Inflammatory macrophage treated with lipopolysaccharide for 1 hour (primary cell): ENCODE results near the gene SRSF9.
A peak's percentile ranks its signal among the peaks of the same experiment; 100 is the strongest.
"Not testable (repeated sequence)": the region's sequence is repeated elsewhere in the genome, so short reads cannot be mapped to it uniquely, and the experiment has no call there.

Experiments used
- DNase-seq, 2 donors: peaks; one replicate each; pipeline ENCODE4 v3.0.0-alpha.2; 2020 to 2022

SRSF9 gene

DNA sequence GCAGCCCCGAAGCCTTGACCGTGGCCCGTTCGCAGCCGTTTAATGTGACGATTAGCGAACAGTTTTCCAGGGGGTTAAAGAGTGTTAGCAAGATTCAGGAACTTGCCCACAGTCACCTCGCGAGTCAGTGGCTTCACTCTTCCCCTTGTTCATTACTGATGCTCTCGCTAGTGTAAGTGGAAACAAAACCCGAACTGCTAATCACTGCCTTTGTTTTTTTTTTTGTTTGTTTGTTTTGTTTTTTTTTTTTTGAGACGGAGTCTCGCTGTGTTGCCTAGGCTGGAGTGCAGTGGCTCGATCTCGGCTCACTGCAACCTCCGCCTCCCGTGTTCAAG is 22.7 kb downstream of the SRSF9 start:
- not testable (repeated sequence) for DNase-seq

DNA sequence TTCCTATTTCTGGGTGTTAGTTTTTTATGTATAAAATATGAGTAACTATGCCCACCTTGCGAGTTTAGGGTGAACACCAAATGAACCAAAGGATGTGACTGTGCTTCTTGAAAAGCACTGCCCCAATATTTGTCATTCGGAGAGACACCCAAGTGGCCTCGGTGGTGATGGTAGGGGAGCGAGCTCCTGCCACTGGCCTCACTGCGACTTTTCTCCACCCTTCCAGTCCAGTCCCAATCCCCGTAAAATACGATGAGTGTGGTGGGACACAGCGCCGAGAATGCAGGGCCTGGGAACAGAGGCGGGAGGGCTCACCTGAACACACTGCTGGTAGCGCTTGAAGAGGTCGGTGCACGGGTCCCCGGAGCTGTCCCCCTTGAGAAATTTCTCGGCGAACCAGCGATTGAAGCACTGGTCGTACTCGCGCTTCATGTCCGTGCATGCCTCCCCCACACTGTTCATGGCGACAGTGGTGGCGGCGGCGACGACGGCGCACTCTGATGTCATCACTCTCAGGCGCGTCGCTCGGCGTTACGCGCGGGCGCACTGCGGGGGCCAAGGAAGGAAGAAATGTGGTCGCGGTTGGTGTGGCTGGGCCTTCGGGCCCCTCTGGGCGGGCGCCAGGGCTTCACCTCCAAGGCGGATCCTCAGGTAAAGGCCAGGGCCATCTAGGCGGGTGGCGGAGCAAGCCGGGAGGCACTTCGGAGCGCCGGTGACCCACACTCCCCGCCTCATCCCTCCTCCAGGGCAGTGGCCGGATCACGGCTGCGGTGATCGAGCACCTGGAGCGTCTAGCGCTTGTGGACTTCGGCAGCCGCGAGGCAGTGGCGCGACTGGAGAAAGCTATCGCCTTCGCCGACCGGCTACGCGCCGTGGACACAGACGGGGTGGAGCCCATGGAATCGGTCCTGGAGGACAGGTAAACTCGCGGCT is 23.4 kb downstream of the SRSF9 start, which contains the start of the genes GATC and TRIAP1:
GATC (plus strand) TSS at position 534 of the 933 bp plus-strand sequence; CDS start at position 571, 37 bp downstream.
TRIAP1 (minus strand) TSS at position 474 of the 933 bp plus-strand sequence; CDS start at position 462, 12 bp downstream.
- DNase-seq: peak; percentile 73 to 94

DNA sequence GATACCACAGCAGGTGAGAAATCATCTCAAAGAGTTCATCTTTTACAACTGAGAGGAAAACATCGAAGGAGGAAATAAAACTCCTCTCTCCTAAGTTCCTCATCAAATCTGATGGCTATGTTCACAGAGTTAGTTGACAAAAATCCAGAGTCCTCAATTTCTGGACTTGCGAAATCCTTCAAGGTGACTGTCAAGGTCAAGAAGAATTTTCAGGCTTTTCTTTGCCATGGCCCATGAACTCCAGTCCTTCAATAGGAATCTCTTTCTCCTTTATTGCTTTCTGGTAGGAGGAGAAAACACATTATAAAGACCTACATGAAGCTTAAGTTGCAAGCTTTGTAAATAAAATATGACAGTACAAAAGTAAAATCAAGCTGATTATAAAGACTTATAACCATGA is 24.9 kb downstream of the SRSF9 start:
- no peak for DNase-seq

DNA sequence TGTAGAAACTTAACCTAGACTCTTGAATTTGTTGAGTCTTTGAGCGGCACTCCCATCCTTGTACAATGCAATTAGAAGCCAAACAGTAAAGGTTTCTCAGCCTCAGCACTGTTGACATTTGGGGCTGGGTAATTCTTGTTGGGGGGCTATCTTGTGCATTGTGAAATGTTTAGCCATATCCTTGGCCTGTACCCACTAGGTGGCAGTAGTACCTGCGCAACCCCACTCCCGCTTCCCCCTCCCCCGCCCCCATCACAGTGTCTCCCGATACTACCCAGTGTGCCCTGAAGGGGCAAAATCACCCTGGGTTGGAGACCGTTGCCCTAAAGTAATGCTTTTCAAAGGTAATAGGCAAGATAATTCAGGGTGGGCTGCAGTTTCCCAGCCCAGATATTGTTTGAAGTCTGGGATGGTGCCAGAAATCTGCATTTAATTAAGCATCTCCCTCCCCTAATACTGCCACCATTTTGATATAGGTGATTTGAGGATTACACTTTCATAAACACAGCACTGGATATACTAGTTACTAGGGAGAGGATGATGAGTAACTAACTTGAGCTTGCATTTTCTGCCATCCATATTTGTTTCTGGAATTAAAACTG is 29.8 kb downstream of the SRSF9 start:
- peak; percentile 37 to 61 for DNase-seq

DNA sequence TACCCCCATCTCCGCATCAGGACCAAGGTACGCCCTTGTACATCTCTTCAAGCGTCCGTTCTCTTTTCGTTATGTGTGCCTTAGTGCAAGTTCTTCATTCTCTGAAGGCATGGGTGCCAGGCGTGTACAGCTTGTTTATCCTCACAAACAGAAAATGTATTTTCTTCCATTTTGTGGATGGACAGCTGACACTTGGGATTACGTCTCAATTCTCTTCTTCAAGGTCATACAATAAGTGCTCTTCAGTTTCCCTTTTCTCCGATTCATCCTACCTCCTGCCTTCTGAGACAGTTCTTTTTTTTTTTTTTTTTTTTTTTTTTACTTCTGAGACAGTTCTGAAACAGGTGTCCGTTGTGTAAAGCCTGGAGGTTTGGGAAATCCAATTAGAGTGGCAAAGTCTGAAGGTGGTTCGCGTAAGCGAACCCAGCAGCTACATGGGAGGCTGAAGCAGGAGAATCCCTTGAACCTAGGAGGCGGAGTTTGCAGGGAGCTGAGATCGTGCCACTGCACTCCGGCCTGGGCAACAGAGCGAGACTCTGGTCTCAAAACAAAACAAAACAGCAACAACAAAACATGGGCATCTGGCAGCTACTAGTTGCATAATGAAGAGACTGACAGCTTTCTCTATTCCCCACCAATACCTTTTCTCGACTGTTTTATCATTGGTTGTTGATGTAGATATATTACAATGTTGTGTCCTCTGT is 30.9 kb downstream of the SRSF9 start:
- DNase-seq: no peak

GRCh38 chr12:120437735-120438494 is 31.6 kb downstream of the SRSF9 start, which contains the start of gene COX6A1:
TSS of gene COX6A1 (plus strand) at chr12:120438113. CDS start at chr12:120438127, 14 bp downstream.
- peak; percentile 97 to 98 for DNase-seq

DNA sequence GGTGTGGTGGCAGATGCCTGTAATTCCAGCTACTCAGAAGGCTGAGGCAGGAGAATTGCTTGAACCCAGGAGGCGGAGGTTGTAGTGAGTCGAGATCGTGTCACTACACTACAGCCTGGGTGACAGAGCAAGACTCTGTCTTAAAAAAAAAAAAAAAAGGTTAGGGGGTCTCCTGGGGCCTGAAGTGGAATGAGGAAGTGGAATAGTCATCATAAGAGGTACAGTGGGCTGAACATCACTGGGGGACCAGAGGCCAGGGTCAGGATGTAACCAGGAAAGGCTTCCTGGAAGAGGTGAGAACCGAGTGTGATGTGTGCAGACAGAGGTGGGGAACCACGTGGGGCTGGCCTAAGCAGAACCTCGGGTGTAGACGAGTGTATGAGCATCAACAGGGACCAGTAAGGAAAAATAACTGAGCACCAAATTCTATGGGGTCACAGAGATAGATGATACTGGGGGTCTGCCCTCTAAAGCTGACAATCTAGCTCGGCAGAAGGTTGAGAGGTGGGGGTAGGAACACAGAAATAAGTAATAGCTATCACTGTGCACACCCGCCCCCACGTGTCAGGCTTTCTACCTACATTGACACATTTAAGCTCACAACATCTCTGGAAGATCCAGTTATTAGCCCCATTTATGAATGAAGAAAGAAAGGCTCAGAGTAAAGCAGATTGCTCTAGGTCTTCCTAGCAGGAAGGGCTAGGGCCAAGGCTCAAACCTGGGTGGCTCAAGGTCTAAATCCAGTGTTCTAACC is 36.6 kb downstream of the SRSF9 start:
- DNase-seq: no peak

DNA sequence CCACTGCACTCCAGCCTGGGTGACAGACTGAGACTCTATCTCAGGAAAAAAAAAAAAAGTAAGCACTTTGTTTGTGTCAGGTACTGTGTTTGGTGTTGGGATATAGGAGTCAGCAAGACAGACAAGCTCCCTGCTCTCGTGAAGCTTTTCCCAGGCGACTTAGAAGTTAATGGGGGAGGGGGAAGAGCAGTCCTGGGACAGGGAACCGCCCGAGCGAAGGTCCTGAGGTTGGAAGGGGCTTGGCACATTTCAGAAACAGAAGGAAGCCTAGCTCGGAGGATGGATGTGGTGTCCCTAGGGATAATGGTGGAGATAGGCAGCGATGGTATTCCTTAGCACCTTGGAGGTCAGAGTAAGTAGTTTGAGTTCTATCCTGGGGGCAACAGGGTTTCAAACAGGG is 40.2 kb downstream of the SRSF9 start:
- DNase-seq: no peak

DNA sequence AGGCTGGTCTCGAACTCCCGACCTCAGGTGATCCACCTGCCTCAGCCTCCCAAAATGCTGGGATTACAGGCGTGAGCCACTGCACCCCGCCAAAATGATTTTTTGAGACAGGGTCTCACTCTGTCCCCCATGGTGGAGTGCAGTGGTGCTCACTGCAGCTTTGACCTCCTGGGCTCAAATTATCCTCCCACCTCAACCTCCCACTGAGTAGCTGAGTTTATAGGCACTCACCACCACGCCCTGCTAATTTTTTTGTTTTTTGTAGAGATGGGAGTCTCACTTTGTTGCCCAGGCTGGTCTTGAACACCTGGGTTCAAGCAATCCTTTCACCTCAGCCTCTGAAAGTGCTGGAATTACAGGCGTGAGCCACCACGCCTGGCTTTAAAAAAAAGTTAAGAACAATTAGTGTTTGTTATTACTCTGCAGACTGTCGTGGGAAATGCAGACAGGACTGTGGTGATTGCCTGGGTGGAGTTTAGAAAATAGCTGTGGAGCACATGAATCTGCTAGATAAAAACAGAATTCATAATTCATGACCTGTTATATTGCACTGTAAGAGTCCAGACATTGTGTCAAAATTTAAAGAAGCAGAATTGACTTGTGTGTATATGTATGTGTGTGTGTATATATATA is 40.8 kb downstream of the SRSF9 start:
- DNase-seq: no peak

GRCh38 chr12:120425797-120426196 is 43.8 kb downstream of the SRSF9 start:
- no peak for DNase-seq

DNA sequence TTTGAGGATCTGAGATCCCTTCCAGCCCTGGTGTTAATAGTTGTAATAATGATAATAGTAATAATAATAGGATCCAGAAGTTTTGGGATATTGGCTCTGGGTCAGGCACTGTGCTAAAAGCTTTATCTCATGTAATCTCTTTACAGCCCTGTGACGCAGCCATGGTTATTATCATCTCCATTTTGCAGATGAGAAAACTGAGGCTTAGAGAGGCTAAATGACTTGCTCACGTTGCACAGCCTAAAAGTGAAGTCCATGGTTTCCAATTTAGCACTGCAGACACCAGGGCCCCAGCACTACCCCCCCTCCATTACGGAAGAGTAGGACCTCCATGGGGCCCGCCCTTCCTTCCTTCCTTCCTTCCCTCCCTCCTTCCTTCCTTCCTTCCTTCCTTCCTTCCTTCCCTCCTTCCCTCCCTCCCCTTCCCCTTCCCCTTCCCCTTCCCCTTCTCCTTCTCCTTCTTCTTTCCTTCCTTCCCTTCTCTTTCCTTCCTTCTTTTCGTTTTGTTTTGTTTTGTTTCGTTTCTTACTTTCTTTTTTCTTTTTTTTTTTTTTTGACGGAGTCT is 46.6 kb downstream of the SRSF9 start:
- DNase-seq: no peak

DNA sequence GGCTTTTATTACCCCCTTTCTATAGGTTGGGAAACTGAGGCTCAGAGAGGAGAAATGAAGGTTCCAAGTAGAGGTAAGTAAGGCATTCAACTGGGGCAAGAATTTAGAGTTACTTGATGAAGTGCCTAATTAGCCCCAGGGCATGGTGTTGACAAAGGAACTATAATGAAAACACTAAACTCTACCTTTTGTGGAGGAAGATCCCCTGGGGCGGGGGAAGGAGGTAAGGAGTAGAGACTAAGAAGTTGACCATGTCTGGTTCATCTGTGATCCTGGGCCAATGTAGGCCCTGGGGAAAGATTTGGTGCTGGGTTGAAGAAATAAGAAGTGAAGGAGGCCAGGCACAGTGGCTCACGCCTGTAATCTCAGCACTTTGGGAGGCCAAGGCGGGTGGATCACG is 47.8 kb downstream of the SRSF9 start:
- no peak for DNase-seq

DNA sequence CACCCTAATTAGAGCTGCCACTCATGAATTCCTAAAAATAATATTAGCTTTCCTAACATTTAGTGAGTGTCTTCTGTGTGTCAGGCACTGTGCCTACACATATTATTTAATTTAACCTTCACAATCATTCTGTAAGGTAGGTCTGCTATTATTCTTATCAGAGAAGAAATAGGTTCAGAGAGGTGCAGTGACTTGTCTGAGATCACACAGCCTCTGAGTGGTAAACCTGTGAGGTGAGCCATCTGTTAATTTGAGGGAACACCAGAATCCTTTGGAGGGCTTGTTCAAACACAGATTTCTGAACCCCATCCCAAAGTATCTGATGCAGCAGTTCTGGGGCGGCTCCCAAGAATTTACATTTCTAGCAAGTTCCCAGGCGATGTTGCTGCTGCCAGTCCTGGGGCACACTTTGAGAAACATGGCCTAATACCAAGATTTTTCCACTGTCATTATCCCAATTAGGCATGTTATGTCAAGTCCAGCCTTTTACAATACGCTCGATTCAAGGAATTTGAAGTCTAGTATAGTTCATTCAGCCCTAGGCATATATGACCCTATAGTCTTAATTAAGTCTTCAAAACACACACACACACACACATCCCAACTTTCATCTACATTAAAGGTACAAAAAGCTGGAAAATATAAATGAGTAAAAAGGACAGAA is 51.5 kb downstream of the SRSF9 start:
- DNase-seq: no peak

DNA sequence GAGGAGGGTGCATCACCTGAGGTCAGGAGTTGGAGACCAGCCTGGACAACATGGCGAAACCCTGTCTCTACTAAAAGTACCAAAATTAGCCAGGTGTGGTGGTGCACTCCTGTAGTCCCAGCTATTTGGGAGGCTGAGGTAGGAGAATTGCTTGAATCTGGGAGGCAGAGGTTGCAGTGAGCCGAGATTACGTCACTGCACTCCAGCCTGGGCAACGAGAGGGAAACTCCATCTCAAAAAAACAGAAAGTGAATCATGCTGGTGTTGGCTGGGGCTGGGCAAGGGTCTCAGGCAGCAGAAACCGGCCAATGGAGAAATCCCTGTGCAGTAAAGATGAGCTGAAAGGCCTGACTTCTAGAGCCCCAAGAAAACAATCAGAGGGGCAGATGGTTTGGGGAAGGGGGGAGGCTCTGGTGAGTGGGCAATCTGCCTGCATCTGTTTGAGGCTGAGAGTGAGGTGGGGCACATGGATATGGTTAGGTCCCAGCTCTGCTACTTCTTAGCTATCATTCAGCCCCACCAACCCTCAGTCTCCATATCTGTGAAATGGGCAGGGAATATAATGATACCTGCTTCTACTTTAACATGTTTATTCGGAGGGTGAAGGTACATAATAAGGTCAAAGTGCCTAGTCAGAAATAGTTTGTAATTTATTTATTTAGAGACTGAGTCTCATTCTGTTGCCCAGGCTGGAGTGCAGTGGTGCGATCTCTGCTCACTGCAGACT is 52.9 kb downstream of the SRSF9 start:
- DNase-seq: no peak

- no peak for DNase-seq
These were observed 55.5 kb downstream of the SRSF9 start for GRCh38 chr12:120413901-120414695.

DNA sequence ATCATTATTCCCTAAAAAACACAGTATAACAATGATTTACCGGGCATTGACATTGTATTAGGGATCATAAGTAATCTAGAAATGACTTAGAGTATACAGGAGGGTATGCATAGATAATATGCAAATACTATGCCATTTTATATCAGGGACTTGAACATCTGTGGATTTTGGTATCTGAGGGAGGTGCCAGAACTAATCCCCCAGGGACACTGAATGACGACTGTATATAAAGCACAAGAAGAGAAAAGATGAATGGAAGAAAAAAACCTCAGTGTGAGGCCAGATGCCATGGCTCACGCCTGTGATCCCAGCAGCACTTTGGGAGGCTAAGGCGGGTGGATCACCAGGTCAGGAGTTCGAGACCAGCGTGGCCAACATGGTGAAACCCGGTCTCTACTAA is 57.1 kb downstream of the SRSF9 start:
- DNase-seq: no peak
